ENCODE measurements around the gene CUTA. TPM values are rescaled to one million over a fixed set of nuclear protein-coding genes. Genes with fewer than 3 reads are reported as not detected.
"Not testable (repeated sequence)": the region's sequence is repeated elsewhere in the genome, so short reads cannot be mapped to it uniquely, and the experiment has no call there.

Gene CUTA
- polyA plus RNA-seq, 2 donors = 80.2 to 119 TPM

GRCh38 chr6:33406126-33406525 is 11.8 kb downstream of the CUTA start:
- Histone ChIP-seq H3K36me3 (ENCODE audit: control insufficient read depth in 2 of 2, insufficient read depth in 2 of 2, low read length in 1 of 2) (peaks cover 0 to 9% of the 10 kb centered on the region in 2 donors), H3K27ac (ENCODE audit: low read depth in 2 of 2, low read length in 1 of 2) (no peak overlapping the region), H3K4me3 (ENCODE audit: low read depth in 1 of 2, low read length in 2 of 2) (no peak overlapping the region), H3K4me1 (ENCODE audit: control insufficient read depth in 2 of 2, insufficient read depth in 2 of 2, low read length in 1 of 2) (no peaks in the 10 kb centered on the region), H3K27me3 (ENCODE audit: control insufficient read depth in 1 of 2, insufficient read depth in 2 of 2, low read length in 2 of 2) (no peaks in the 10 kb centered on the region), H3K9me3 (ENCODE audit: control insufficient read depth in 2 of 2, insufficient read depth in 1 of 2, low read depth in 1 of 2, low read length in 1 of 2) (no peaks in the 10 kb centered on the region)
- WGBS, 2 donors = 98% methylated on average over 17 of the region's 17 CpGs

- no peak overlapping the region for H3K4me3 ChIP-seq (ENCODE audit: low read depth in 1 of 2, low read length in 2 of 2)
- H3K27me3 ChIP-seq (ENCODE audit: control insufficient read depth in 1 of 2, insufficient read depth in 2 of 2, low read length in 2 of 2) = no peaks in the 10 kb centered on the region
- no peaks in the 10 kb centered on the region for H3K9me3 ChIP-seq (ENCODE audit: control insufficient read depth in 2 of 2, insufficient read depth in 1 of 2, low read depth in 1 of 2, low read length in 1 of 2)
- WGBS, 2 donors = 91 to 95% methylated on average over 15 of the region's 15 CpGs
- H3K27ac ChIP-seq (ENCODE audit: low read depth in 2 of 2, low read length in 1 of 2) = no peak overlapping the region
- peaks cover 0 to 9% of the 10 kb centered on the region in 2 donors for H3K36me3 ChIP-seq (ENCODE audit: control insufficient read depth in 2 of 2, insufficient read depth in 2 of 2, low read length in 1 of 2)
- no peaks in the 10 kb centered on the region for H3K4me1 ChIP-seq (ENCODE audit: control insufficient read depth in 2 of 2, insufficient read depth in 2 of 2, low read length in 1 of 2)
These were observed 12.4 kb downstream of the CUTA start for GRCh38 chr6:33405386-33405940.

DNA sequence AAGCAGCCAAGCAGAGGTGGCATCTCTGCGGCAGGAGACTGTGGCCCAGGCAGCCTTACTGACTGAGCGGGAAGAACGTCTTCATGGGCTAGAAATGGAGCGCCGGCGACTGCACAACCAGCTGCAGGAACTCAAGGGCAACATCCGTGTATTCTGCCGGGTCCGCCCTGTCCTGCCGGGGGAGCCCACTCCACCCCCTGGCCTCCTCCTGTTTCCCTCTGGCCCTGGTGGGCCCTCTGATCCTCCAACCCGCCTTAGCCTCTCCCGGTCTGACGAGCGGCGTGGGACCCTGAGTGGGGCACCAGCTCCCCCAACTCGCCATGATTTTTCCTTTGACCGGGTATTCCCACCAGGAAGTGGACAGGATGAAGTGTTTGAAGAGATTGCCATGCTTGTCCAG is 13.0 kb downstream of the CUTA start:
- H3K4me1 ChIP-seq (ENCODE audit: control insufficient read depth in 2 of 2, insufficient read depth in 2 of 2, low read length in 1 of 2) = no peaks in the 10 kb centered on the region
- H3K9me3 ChIP-seq (ENCODE audit: control insufficient read depth in 2 of 2, insufficient read depth in 1 of 2, low read depth in 1 of 2, low read length in 1 of 2) = no peaks in the 10 kb centered on the region
- peaks cover 0 to 9% of the 10 kb centered on the region in 2 donors for H3K36me3 ChIP-seq (ENCODE audit: control insufficient read depth in 2 of 2, insufficient read depth in 2 of 2, low read length in 1 of 2)
- no peak overlapping the region for H3K4me3 ChIP-seq (ENCODE audit: low read depth in 1 of 2, low read length in 2 of 2)
- no peaks in the 10 kb centered on the region for H3K27me3 ChIP-seq (ENCODE audit: control insufficient read depth in 1 of 2, insufficient read depth in 2 of 2, low read length in 2 of 2)
- H3K27ac ChIP-seq (ENCODE audit: low read depth in 2 of 2, low read length in 1 of 2) = no peak overlapping the region
- 95% methylated on average over 17 of the region's 17 CpGs for WGBS, 2 donors

DNA sequence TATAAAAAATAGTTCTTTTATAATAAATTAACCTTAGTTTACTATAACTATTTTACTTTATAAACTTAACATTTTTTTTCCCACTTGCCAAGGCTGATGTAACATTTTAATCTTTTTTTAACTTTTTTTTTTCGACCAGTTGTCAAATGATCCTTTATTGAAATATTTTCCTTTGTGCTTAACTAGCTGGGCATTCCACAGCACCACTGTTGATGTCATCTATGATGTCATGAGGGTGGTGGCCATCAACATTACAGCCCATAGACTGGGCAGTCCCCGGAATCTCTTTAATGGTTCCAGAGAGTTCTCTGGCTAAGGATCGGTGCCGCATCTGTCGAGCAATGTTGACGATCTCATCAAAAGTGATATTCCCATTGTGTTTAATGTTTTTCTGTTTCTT is 18.0 kb downstream of the CUTA start:
- H3K4me3 ChIP-seq (ENCODE audit: low read depth in 1 of 2, low read length in 2 of 2); H3K4me1 ChIP-seq (ENCODE audit: control insufficient read depth in 2 of 2, insufficient read depth in 2 of 2, low read length in 1 of 2); H3K27ac ChIP-seq (ENCODE audit: low read depth in 2 of 2, low read length in 1 of 2); H3K27me3 ChIP-seq (ENCODE audit: control insufficient read depth in 1 of 2, insufficient read depth in 2 of 2, low read length in 2 of 2); H3K9me3 ChIP-seq (ENCODE audit: control insufficient read depth in 2 of 2, insufficient read depth in 1 of 2, low read depth in 1 of 2, low read length in 1 of 2); H3K36me3 ChIP-seq (ENCODE audit: control insufficient read depth in 2 of 2, insufficient read depth in 2 of 2, low read length in 1 of 2): not testable (repeated sequence)
- WGBS, 2 donors = 96 to 97% methylated on average over 6 of the region's 6 CpGs

GRCh38 chr6:33398601-33399000 is 19.3 kb downstream of the CUTA start:
- not testable (repeated sequence) for H3K27me3 ChIP-seq (ENCODE audit: control insufficient read depth in 1 of 2, insufficient read depth in 2 of 2, low read length in 2 of 2); H3K36me3 ChIP-seq (ENCODE audit: control insufficient read depth in 2 of 2, insufficient read depth in 2 of 2, low read length in 1 of 2); H3K27ac ChIP-seq (ENCODE audit: low read depth in 2 of 2, low read length in 1 of 2); H3K4me1 ChIP-seq (ENCODE audit: control insufficient read depth in 2 of 2, insufficient read depth in 2 of 2, low read length in 1 of 2); H3K4me3 ChIP-seq (ENCODE audit: low read depth in 1 of 2, low read length in 2 of 2); H3K9me3 ChIP-seq (ENCODE audit: control insufficient read depth in 2 of 2, insufficient read depth in 1 of 2, low read depth in 1 of 2, low read length in 1 of 2)
- 87 to 96% methylated on average over 3 of the region's 3 CpGs for WGBS, 2 donors

DNA sequence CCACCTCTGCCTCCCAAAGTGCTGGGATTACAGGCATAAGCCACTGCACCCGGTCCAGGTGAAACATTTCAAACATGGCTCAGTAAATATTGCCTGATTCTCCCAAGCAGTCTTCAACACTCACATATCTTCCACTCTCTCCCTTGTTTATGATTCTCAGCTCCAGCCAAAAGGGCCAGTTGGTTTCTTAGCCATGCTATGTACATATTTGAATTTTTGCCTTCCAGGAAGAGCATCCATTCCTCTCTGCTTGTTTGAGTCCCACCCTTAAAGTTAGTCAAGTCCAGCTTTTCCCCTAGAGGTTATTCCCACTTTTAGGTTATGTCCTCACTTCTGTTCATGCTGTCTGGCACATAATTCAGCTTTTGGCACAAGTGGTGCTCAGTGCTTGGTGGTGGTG is 20.4 kb downstream of the CUTA start:
- WGBS, 2 donors = 73 to 80% methylated on average over 1 of the region's 1 CpG
- H3K9me3 ChIP-seq (ENCODE audit: control insufficient read depth in 2 of 2, insufficient read depth in 1 of 2, low read depth in 1 of 2, low read length in 1 of 2) = no peaks in the 10 kb centered on the region
- H3K4me1 ChIP-seq (ENCODE audit: control insufficient read depth in 2 of 2, insufficient read depth in 2 of 2, low read length in 1 of 2) = no peaks in the 10 kb centered on the region
- no peak overlapping the region for H3K4me3 ChIP-seq (ENCODE audit: low read depth in 1 of 2, low read length in 2 of 2)
- H3K27me3 ChIP-seq (ENCODE audit: control insufficient read depth in 1 of 2, insufficient read depth in 2 of 2, low read length in 2 of 2) = no peaks in the 10 kb centered on the region
- H3K36me3 ChIP-seq (ENCODE audit: control insufficient read depth in 2 of 2, insufficient read depth in 2 of 2, low read length in 1 of 2) = no peaks in the 10 kb centered on the region
- H3K27ac ChIP-seq (ENCODE audit: low read depth in 2 of 2, low read length in 1 of 2) = no peak overlapping the region

GRCh38 chr6:33392979-33393378 is 24.9 kb downstream of the CUTA start:
- Histone ChIP-seq H3K27me3 (ENCODE audit: control insufficient read depth in 1 of 2, insufficient read depth in 2 of 2, low read length in 2 of 2) (no peaks in the 10 kb centered on the region), H3K36me3 (ENCODE audit: control insufficient read depth in 2 of 2, insufficient read depth in 2 of 2, low read length in 1 of 2) (no peaks in the 10 kb centered on the region), H3K27ac (ENCODE audit: low read depth in 2 of 2, low read length in 1 of 2) (no peak overlapping the region), H3K9me3 (ENCODE audit: control insufficient read depth in 2 of 2, insufficient read depth in 1 of 2, low read depth in 1 of 2, low read length in 1 of 2) (no peaks in the 10 kb centered on the region), H3K4me1 (ENCODE audit: control insufficient read depth in 2 of 2, insufficient read depth in 2 of 2, low read length in 1 of 2) (no peaks in the 10 kb centered on the region), H3K4me3 (ENCODE audit: low read depth in 1 of 2, low read length in 2 of 2) (peak overlapping the region in 1 of 2 donors; percentile 62)
- WGBS, 2 donors = 57 to 61% methylated on average over 3 of the region's 3 CpGs

DNA sequence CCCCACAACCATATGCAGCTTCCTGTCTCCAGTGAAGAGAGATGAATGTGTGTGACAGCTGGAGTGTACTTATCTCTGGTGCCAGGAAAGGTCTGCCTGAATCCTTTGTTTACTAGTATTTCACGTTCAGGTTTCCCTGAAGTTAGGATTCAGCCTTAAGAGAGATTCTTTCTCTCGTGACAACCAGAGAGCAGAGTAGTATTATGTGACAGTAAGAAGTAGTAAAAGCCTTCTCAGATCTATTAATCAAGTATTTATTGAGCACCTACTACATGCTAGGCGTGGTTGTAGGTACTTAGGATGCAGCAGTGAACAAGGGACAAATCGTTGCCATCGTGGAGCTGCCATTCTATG is 25.3 kb downstream of the CUTA start:
- peak overlapping the region in 1 of 2 donors; percentile 62 for H3K4me3 ChIP-seq (ENCODE audit: low read depth in 1 of 2, low read length in 2 of 2)
- H3K4me1 ChIP-seq (ENCODE audit: control insufficient read depth in 2 of 2, insufficient read depth in 2 of 2, low read length in 1 of 2) = no peaks in the 10 kb centered on the region
- no peaks in the 10 kb centered on the region for H3K27me3 ChIP-seq (ENCODE audit: control insufficient read depth in 1 of 2, insufficient read depth in 2 of 2, low read length in 2 of 2)
- H3K36me3 ChIP-seq (ENCODE audit: control insufficient read depth in 2 of 2, insufficient read depth in 2 of 2, low read length in 1 of 2) = no peaks in the 10 kb centered on the region
- 30 to 37% methylated on average over 5 of the region's 5 CpGs for WGBS, 2 donors
- peak overlapping the region in 1 of 2 donors; percentile 96 for H3K27ac ChIP-seq (ENCODE audit: low read depth in 2 of 2, low read length in 1 of 2)
- no peaks in the 10 kb centered on the region for H3K9me3 ChIP-seq (ENCODE audit: control insufficient read depth in 2 of 2, insufficient read depth in 1 of 2, low read depth in 1 of 2, low read length in 1 of 2)

DNA sequence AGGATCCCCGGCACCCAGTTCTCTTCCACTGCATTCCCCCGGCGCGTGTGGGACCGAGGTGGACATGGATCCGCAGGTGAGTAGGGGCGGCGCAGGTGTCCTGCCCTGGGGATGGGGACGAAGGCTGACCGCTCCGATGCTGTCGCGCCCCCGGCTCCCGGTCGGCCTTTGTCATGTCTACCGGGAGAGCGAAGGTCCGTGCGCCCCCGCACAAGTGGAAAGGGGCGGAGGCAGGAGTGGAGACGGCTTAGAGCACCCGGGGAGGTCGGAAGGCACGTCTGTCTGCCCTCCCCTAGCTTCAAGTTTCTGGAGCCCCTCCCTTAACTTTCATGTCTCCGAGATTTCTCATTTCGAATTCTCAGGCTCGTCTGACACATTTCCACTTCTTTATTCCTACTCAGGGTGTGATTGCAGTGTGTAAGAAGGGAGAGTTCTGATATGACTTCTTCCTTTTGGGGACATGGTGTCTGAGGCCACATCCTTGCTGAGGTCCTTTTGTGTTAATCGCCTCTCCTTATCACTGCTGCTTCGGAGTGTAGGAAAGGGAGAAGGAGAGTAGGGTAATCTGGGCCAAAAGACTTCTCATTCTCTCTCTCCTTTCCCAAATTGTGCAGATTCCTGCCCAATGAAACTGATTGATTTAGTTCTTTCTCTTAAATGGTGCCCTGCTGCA is 25.8 kb downstream of the CUTA start:
- peak overlapping the region; percentile 96 to 97 for H3K27ac ChIP-seq (ENCODE audit: low read depth in 2 of 2, low read length in 1 of 2)
- H3K4me3 ChIP-seq (ENCODE audit: low read depth in 1 of 2, low read length in 2 of 2) = peak overlapping the region; percentile 62 to 75
- no peaks in the 10 kb centered on the region for H3K4me1 ChIP-seq (ENCODE audit: control insufficient read depth in 2 of 2, insufficient read depth in 2 of 2, low read length in 1 of 2)
- H3K36me3 ChIP-seq (ENCODE audit: control insufficient read depth in 2 of 2, insufficient read depth in 2 of 2, low read length in 1 of 2) = no peaks in the 10 kb centered on the region
- WGBS, 2 donors = 0% methylated on average over 31 of the region's 31 CpGs
- no peaks in the 10 kb centered on the region for H3K9me3 ChIP-seq (ENCODE audit: control insufficient read depth in 2 of 2, insufficient read depth in 1 of 2, low read depth in 1 of 2, low read length in 1 of 2)
- no peaks in the 10 kb centered on the region for H3K27me3 ChIP-seq (ENCODE audit: control insufficient read depth in 1 of 2, insufficient read depth in 2 of 2, low read length in 2 of 2)

- 0% methylated on average over 67 of the region's 67 CpGs for WGBS, 2 donors
- H3K9me3 ChIP-seq (ENCODE audit: control insufficient read depth in 2 of 2, insufficient read depth in 1 of 2, low read depth in 1 of 2, low read length in 1 of 2) = no peaks in the 10 kb centered on the region
- H3K27me3 ChIP-seq (ENCODE audit: control insufficient read depth in 1 of 2, insufficient read depth in 2 of 2, low read length in 2 of 2) = no peaks in the 10 kb centered on the region
- peak within 1 kb of the TSS; percentile 96 to 97 for H3K27ac ChIP-seq (ENCODE audit: low read depth in 2 of 2, low read length in 1 of 2)
- H3K4me3 ChIP-seq (ENCODE audit: low read depth in 1 of 2, low read length in 2 of 2) = peak within 1 kb of the TSS; percentile 62 to 75
- H3K36me3 ChIP-seq (ENCODE audit: control insufficient read depth in 2 of 2, insufficient read depth in 2 of 2, low read length in 1 of 2) = no peaks in the 10 kb centered on the region
- H3K4me1 ChIP-seq (ENCODE audit: control insufficient read depth in 2 of 2, insufficient read depth in 2 of 2, low read length in 1 of 2) = no peaks in the 10 kb centered on the region
These were observed 26.5 kb downstream of the CUTA start, which contains the start of gene KIFC1 for GRCh38 chr6:33391278-33391921. KIFC1 (plus strand) TSS chr6:33391823; CDS start chr6:33391986, 163 bp downstream.
